Caco-2 (cell line): ENCODE measurements around the gene CFAP45. TPM values are rescaled to one million over a fixed set of nuclear protein-coding genes. Genes with fewer than 3 reads are reported as not detected.

Source experiments
- BruUV-seq: library from RNA; stranded (reverse); fragments of 400-500 nt; replicated peaks from 2 replicates; lab custom pipeline; 2021; lab: Mats Ljungman, UMichigan
- CTCF ChIA-PET: fragments of 300-600 bp; sonication (Branson Sonifier 250); formaldehyde crosslinking; loops from one replicate; lab custom pipeline; 2022; ENCODE audit warnings: antibody characterized with exemption; lab: Charles Lee
- POLR2A ChIA-PET: fragments of 300-600 bp; sonication (Branson Sonifier 250); formaldehyde crosslinking; loops from one replicate; lab custom pipeline; 2022; ENCODE audit warnings: antibody characterized with exemption; lab: Charles Lee
- DNase-seq, 2 experiments: peaks; one replicate each; pipeline versions ENCODE4 v3.0.0 to v3.0.0-alpha.2; 2020 to 2022
- H3K27me3 ChIP-seq: replicated peaks from 2 replicates; pipeline ENCODE4 v1.6.0; 2011; ENCODE audit warnings: low read length; ENCODE audit not compliant: control insufficient read depth, insufficient read depth
- H3K36me3 ChIP-seq: 2 replicates; pipeline ENCODE4 v1.5.1; 2011; ENCODE audit warnings: low read length; ENCODE audit not compliant: control insufficient read depth, insufficient read depth
- H3K4me1 ChIP-seq: fragments of 250-450 bp; sonication (Bioruptor Pico); 2 replicates; pipeline ENCODE4 v1.5.1; 2020; ENCODE audit warnings: mild to moderate bottlenecking
- H3K4me3 ChIP-seq: 2 replicates; pipeline ENCODE4 v1.5.1; 2011; ENCODE audit warnings: low read depth, mild to moderate bottlenecking, control low read depth, low read length
- H3K9me3 ChIP-seq: fragments of 250-450 bp; sonication (Bioruptor Pico); 2 replicates; pipeline ENCODE4 v1.5.1; 2020; ENCODE audit warnings: mild to moderate bottlenecking, moderate library complexity
- H3K27ac Mint-ChIP-seq: one replicate; pipeline ENCODE4 v1.8.0; 2022; ENCODE audit warnings: mixed read lengths; ENCODE audit not compliant: unreplicated experiment
- H3K27me3 Mint-ChIP-seq: one replicate; pipeline ENCODE4 v1.8.0; 2022; ENCODE audit warnings: mixed read lengths; ENCODE audit not compliant: insufficient read depth, unreplicated experiment
- H3K36me3 Mint-ChIP-seq: one replicate; pipeline ENCODE4 v1.8.0; 2022; ENCODE audit warnings: mild to moderate bottlenecking, mixed read lengths; ENCODE audit not compliant: insufficient read depth, unreplicated experiment
- H3K4me1 Mint-ChIP-seq: one replicate; pipeline ENCODE4 v1.8.0; 2022; ENCODE audit warnings: low read depth, mixed read lengths; ENCODE audit not compliant: unreplicated experiment
- H3K4me3 Mint-ChIP-seq: one replicate; pipeline ENCODE4 v1.8.0; 2022; ENCODE audit warnings: mild to moderate bottlenecking, moderate library complexity, mixed read lengths; ENCODE audit not compliant: unreplicated experiment
- H3K9me3 Mint-ChIP-seq: one replicate; pipeline ENCODE4 v1.8.0; 2022; ENCODE audit warnings: mixed read lengths; ENCODE audit not compliant: unreplicated experiment
- CTCF ChIP-seq, 2 experiments: fragments of 200-600 bp in 1 of 2; IDR thresholded peaks; 1 replicate in 1 of 2; 2 replicates in 1 of 2; pipeline versions ENCODE4 v1.5.1 to v1.8.0; 2011 to 2022; ENCODE audit warnings: antibody characterized with exemption in 1 of 2, control low read depth in 1 of 2, inconsistent platforms in 1 of 2, low read depth in 1 of 2, low read length in 1 of 2, mild to moderate bottlenecking in 1 of 2, moderate library complexity in 1 of 2; ENCODE audit not compliant: insufficient read depth in 1 of 2, severe bottlenecking in 1 of 2, unreplicated experiment in 1 of 2
- intact Hi-C: fragments of 100-400 bp; cut with micrococcal nuclease; formaldehyde crosslinking; loops from one replicate; pipeline ENCODE4 v1.10.0; 2022; ENCODE audit not compliant: unreplicated experiment
- total RNA-seq: library from RNA; stranded (reverse); gene quantifications from 2 replicates; pipeline ENCODE4 v1.2.3, GENCODE V29; 2022

The CFAP45 gene
- total RNA-seq, 1 experiment from 2014 or later: 1.1 TPM

DNA sequence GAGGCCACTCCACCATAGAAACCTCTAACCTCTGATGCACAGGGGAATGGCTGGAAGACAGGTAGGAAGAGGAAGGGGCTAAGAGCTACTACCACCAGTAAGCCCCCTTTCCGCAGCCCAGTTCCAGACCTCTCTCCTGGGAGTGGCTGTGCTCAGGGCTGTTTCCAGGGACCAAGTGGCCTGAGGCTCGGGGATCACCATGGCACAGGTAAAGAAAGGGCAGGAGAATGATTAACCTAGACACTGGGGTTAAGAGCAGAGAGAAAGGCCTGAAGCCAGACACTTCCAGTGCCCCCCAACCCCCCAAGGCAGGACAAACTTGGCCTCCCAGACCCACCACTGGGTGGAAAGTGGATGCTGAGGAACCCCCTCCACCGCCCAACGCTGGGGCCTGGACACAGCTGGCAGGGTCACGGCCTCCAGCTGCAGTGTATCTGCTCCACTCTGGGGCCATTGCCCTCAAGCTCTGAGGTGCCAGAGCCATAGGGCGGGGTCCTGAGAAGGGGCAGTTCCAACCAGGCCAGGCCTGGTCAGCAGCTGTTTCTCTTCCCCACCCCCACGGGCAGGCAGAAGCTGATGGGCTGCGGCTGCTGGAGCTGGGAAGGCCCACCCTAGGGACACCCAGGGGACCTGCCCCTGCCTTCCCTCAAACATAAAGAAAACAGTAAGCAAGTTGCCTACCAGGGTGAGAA, 22.7 kb upstream of the CFAP45 start:
- ChIA-PET POLR2A (interaction anchor here (0.5 to 0.6 kb wide), 2 partner anchors 8 to 32 kb away, joined by 3 read pairs; no protein-coding TSS in a partner anchor), CTCF (interaction anchor here (1.6 kb wide), 1 partner anchor 123 kb away, joined by 4 read pairs; no protein-coding TSS in a partner anchor)
- Histone ChIP-seq H3K4me1 (peaks cover 60% of the 10 kb centered on the region), H3K9me3 (no peaks in the 10 kb centered on the region), H3K27me3 (no peaks in the 10 kb centered on the region), H3K36me3 (peaks cover 4% of the 10 kb centered on the region), H3K4me3 (no peak overlapping the region)
- no peak for DNase-seq
- intact Hi-C loops: no loop called here
- no TSS peak for BruUV-seq
- H3K36me3 Mint-ChIP-seq: peaks cover 76% of the 10 kb centered on the region
- H3K4me1 Mint-ChIP-seq: peaks cover 52% of the 10 kb centered on the region
- peak overlapping the region; percentile 98 for H3K27ac Mint-ChIP-seq
- TF ChIP-seq CTCF (IDR thresholded peaks at IDR 0.05; ENCODE audit: insufficient read depth in 1 of 2, low read depth in 1 of 2, low read length in 1 of 2, severe bottlenecking in 1 of 2, unreplicated experiment in 1 of 2): no peak
- peak overlapping the region; percentile 74 for H3K4me3 Mint-ChIP-seq
- H3K27me3 Mint-ChIP-seq: no peaks in the 10 kb centered on the region
- H3K9me3 Mint-ChIP-seq: no peaks in the 10 kb centered on the region

GRCh38 chr1:159921700-159922504, 21.9 kb upstream of the CFAP45 start:
- ChIA-PET POLR2A (interaction anchor here (0.6 kb wide), 1 partner anchor 32 kb away, joined by 3 read pairs; no protein-coding TSS in a partner anchor), CTCF (no interaction called here)
- Mint-ChIP-seq H3K9me3 (no peaks in the 10 kb centered on the region), H3K27me3 (no peaks in the 10 kb centered on the region), H3K4me3 (peak overlapping the region; percentile 74), H3K27ac (peak overlapping the region; percentile 98), H3K4me1 (peaks cover 53% of the 10 kb centered on the region), H3K36me3 (peaks cover 78% of the 10 kb centered on the region)
- H3K9me3 ChIP-seq: no peaks in the 10 kb centered on the region
- intact Hi-C loops: no loop called here
- BruUV-seq: TSS peak; percentile 0
- no peaks in the 10 kb centered on the region for H3K27me3 ChIP-seq
- DNase-seq: no peak
- TF ChIP-seq CTCF (IDR thresholded peaks at IDR 0.05; ENCODE audit: insufficient read depth in 1 of 2, low read depth in 1 of 2, low read length in 1 of 2, severe bottlenecking in 1 of 2, unreplicated experiment in 1 of 2): no peak
- H3K36me3 ChIP-seq: peaks cover 4% of the 10 kb centered on the region
- H3K4me3 ChIP-seq: no peak overlapping the region
- peaks cover 67% of the 10 kb centered on the region for H3K4me1 ChIP-seq

DNA sequence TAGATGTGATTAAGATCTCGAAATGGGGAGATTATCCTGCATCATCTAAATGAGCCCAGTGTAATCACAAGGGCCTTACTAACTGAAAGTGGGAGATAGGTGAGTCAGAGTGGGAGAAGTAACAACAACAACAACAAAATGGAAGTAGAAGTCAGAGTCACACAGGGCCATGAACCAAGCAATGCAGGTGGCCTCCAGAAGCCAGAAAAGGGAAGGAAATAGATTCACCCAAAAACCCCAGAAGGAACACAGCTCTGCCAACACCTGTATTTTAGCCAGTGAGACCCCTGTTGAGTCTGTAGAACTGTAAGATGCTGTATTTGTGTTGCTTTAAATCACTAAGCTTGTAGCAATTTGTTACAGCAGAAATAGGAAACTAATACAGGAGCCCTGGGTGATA, 21.3 kb upstream of the CFAP45 start:
- no peak for TF ChIP-seq CTCF (IDR thresholded peaks at IDR 0.05; ENCODE audit: insufficient read depth in 1 of 2, low read depth in 1 of 2, low read length in 1 of 2, severe bottlenecking in 1 of 2, unreplicated experiment in 1 of 2)
- CTCF ChIA-PET: no interaction called here
- Mint-ChIP-seq H3K4me3 (peak overlapping the region; percentile 16), H3K36me3 (peaks cover 83% of the 10 kb centered on the region), H3K27me3 (no peaks in the 10 kb centered on the region), H3K9me3 (no peaks in the 10 kb centered on the region), H3K27ac (peak overlapping the region; percentile 11), H3K4me1 (peaks cover 51% of the 10 kb centered on the region)
- H3K27me3 ChIP-seq: no peaks in the 10 kb centered on the region
- intact Hi-C loops: no loop called here
- DNase-seq: no peak
- no TSS peak for BruUV-seq
- H3K4me1 ChIP-seq: peaks cover 71% of the 10 kb centered on the region
- POLR2A ChIA-PET: no interaction called here
- no peaks in the 10 kb centered on the region for H3K9me3 ChIP-seq
- H3K36me3 ChIP-seq: peaks cover 4% of the 10 kb centered on the region
- no peak overlapping the region for H3K4me3 ChIP-seq
